Activated T-cell treated with anti-CD3 and anti-CD28 coated beads, Interleukin-2, amount 50 U/mL, for 72 hours (primary cell): ENCODE measurements around the gene LYST. TPM values are rescaled to one million over a fixed set of nuclear protein-coding genes. Genes with fewer than 3 reads are reported as not detected.

Experiments used
- ATAC-seq, 2 donors: fragments of 150-1000 bp; cut with Tn5 transposase; replicated peaks in 1 of 2; 2 replicates each; pipeline ENCODE4 v1.10.0; 2021; ENCODE audit warnings: moderate library complexity in 2 of 2, mild to moderate bottlenecking in 1 of 2
- DNase-seq, 2 donors: peaks; one replicate each; pipeline ENCODE4 v3.0.0; 2021 to 2022; ENCODE audit warnings: mixed read lengths in 1 of 2
- H3K27ac Mint-ChIP-seq: one replicate; pipeline ENCODE4 v1.8.0; 2022; ENCODE audit warnings: mild to moderate bottlenecking, moderate library complexity, mixed read lengths
- H3K27me3 Mint-ChIP-seq: one replicate; pipeline ENCODE4 v1.8.0; 2022; ENCODE audit warnings: low read depth, mixed read lengths
- H3K36me3 Mint-ChIP-seq, 2 donors: one replicate each; pipeline ENCODE4 v1.8.0; 2022; ENCODE audit warnings: mixed read lengths in 2 of 2, mild to moderate bottlenecking in 1 of 2; ENCODE audit not compliant: insufficient read depth in 2 of 2
- H3K4me1 Mint-ChIP-seq: one replicate; pipeline ENCODE4 v1.8.0; 2022; ENCODE audit warnings: low read depth, mixed read lengths
- H3K4me3 Mint-ChIP-seq, 2 donors: one replicate each; pipeline ENCODE4 v1.8.0; 2022; ENCODE audit warnings: mild to moderate bottlenecking in 2 of 2, mixed read lengths in 2 of 2, moderate library complexity in 2 of 2
- H3K9me3 Mint-ChIP-seq, 2 donors: one replicate each; pipeline ENCODE4 v1.8.0; 2022; ENCODE audit warnings: mixed read lengths in 2 of 2
- total RNA-seq, 2 donors: library from RNA; stranded (reverse); gene quantifications; one replicate each; pipeline ENCODE4 v1.2.3, GENCODE V29; 2022

The LYST gene
- total RNA-seq, 2 donors from 2014 or later: 43.9 to 50.7 TPM

- no peak overlapping the region for H3K4me3 Mint-ChIP-seq
- H3K27me3 Mint-ChIP-seq: no peaks in the 10 kb centered on the region
- no peak overlapping the region for H3K27ac Mint-ChIP-seq
- no peaks in the 10 kb centered on the region for H3K4me1 Mint-ChIP-seq
- H3K9me3 Mint-ChIP-seq: no peaks in the 10 kb centered on the region
- no peak for DNase-seq
- no peak for ATAC-seq
- peaks cover 2 to 16% of the 10 kb centered on the region in 2 donors for H3K36me3 Mint-ChIP-seq
These were observed 143.8 kb downstream of the LYST start for GRCh38 chr1:235722858-235723257.

- no peak for ATAC-seq
- DNase-seq: no peak
- Mint-ChIP-seq H3K4me3 (no peak overlapping the region), H3K4me1 (no peaks in the 10 kb centered on the region), H3K27me3 (no peaks in the 10 kb centered on the region), H3K36me3 (peaks cover 2 to 16% of the 10 kb centered on the region in 2 donors), H3K9me3 (no peaks in the 10 kb centered on the region), H3K27ac (no peak overlapping the region)
These were observed 144.7 kb downstream of the LYST start for GRCh38 chr1:235721982-235722381.

GRCh38 chr1:235720544-235720943, 146.2 kb downstream of the LYST start:
- Mint-ChIP-seq H3K27me3 (no peaks in the 10 kb centered on the region), H3K4me3 (no peak overlapping the region), H3K4me1 (no peaks in the 10 kb centered on the region), H3K9me3 (no peaks in the 10 kb centered on the region), H3K27ac (no peak overlapping the region), H3K36me3 (peaks cover 2 to 16% of the 10 kb centered on the region in 2 donors)
- DNase-seq (no peak), ATAC-seq (no peak)

DNA sequence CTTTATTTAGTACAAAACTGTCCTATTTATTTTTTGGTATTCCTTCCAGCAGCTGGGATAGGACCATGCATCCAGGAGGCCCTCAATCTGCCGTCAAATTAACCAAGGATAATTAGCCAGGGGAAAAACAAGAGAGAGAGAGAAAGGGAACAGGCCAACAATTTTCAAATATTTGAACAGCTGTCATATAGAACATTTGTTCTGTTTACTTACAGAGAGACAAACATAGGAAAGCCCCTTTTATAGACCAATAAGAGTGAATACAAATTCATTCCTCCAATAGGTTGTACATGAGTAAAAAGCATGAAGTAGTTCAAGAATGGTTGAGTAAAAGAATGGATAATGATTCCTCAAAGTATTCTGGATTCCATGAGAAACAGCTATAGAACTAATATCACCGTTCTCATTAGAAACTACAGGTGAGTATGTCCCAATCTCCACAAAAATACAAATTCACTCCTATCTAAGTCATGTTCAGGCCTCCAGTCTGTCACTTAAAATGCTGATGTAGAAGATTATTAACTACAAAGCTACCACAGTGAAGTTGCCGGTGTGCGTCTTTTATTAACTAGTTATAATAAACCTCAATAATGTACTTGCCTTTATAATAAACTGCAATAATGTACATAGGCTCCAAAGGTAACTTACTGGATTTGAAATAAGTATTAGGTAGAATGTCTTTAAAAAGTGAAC, 152.4 kb downstream of the LYST start:
- ATAC-seq: no peak
- peaks cover 1% of the 10 kb centered on the region for H3K4me1 Mint-ChIP-seq
- H3K36me3 Mint-ChIP-seq: peaks cover 1 to 4% of the 10 kb centered on the region in 2 donors

GRCh38 chr1:235712812-235713211, 153.9 kb downstream of the LYST start:
- no peak for ATAC-seq
- H3K27ac Mint-ChIP-seq: no peak overlapping the region
- no peaks in the 10 kb centered on the region for H3K27me3 Mint-ChIP-seq
- H3K4me3 Mint-ChIP-seq: no peak overlapping the region
- DNase-seq: no peak
- H3K9me3 Mint-ChIP-seq: no peaks in the 10 kb centered on the region
- peaks cover 14% of the 10 kb centered on the region for H3K4me1 Mint-ChIP-seq
- H3K36me3 Mint-ChIP-seq: peaks cover 1 to 6% of the 10 kb centered on the region in 2 donors

More for the DNA sequence above, 152.4 kb downstream of the LYST start:
- Mint-ChIP-seq H3K9me3 (no peaks in the 10 kb centered on the region), H3K27ac (no peak overlapping the region), H3K27me3 (no peaks in the 10 kb centered on the region), H3K4me3 (no peak overlapping the region)
- DNase-seq: no peak

- Mint-ChIP-seq H3K36me3 (peaks cover 1 to 6% of the 10 kb centered on the region in 2 donors), H3K9me3 (no peaks in the 10 kb centered on the region), H3K27ac (no peak overlapping the region), H3K4me1 (peaks cover 14% of the 10 kb centered on the region), H3K4me3 (no peak overlapping the region), H3K27me3 (no peaks in the 10 kb centered on the region)
- DNase-seq (no peak), ATAC-seq (no peak)
These were observed 156.0 kb downstream of the LYST start for GRCh38 chr1:235710687-235711086.

GRCh38 chr1:235709018-235709417, 157.7 kb downstream of the LYST start:
- ATAC-seq (no peak), DNase-seq (no peak)
- no peaks in the 10 kb centered on the region for H3K27me3 Mint-ChIP-seq
- no peaks in the 10 kb centered on the region for H3K9me3 Mint-ChIP-seq
- peaks cover under 1 to 4% of the 10 kb centered on the region in 2 donors for H3K36me3 Mint-ChIP-seq
- no peak overlapping the region for H3K4me3 Mint-ChIP-seq
- H3K4me1 Mint-ChIP-seq: peaks cover 15% of the 10 kb centered on the region
- no peak overlapping the region for H3K27ac Mint-ChIP-seq

- Mint-ChIP-seq H3K4me3 (peak overlapping the region in 1 of 2 donors; percentile 10), H3K36me3 (peaks cover 0 to 4% of the 10 kb centered on the region in 2 donors), H3K27me3 (no peaks in the 10 kb centered on the region), H3K9me3 (no peaks in the 10 kb centered on the region), H3K27ac (no peak overlapping the region), H3K4me1 (peaks cover 20% of the 10 kb centered on the region)
- DNase-seq: no peak
- peak; percentile 57 to 66 for ATAC-seq
These were observed 158.2 kb downstream of the LYST start for GRCh38 chr1:235708390-235708962.

GRCh38 chr1:235703506-235703905, 163.2 kb downstream of the LYST start:
- ATAC-seq: peak; percentile 42 to 47
- no peak for DNase-seq
- Mint-ChIP-seq H3K27me3 (no peaks in the 10 kb centered on the region), H3K27ac (no peak overlapping the region), H3K4me1 (peaks cover 12% of the 10 kb centered on the region), H3K4me3 (no peak overlapping the region), H3K36me3 (peaks cover 9 to 29% of the 10 kb centered on the region in 2 donors), H3K9me3 (no peaks in the 10 kb centered on the region)

DNA sequence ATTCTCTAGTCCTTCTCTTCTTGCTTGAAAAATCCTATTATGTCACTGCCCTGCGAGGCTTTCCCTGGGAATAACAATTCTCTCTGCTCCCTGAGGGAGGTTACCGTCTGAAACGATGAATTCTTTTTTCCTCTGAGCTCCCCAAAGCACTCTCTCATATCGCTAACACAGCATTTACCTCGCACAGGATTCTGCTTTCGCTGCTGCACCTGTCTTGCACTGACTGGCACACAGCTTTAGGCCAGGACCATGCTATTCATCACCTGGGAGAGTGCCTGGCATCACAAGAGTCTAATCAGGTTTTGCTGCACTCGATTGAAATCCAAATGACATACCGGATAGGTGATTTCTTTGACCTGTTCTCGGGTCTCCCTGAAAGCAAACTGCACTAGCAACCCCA, 164.3 kb downstream of the LYST start:
- H3K9me3 Mint-ChIP-seq: no peaks in the 10 kb centered on the region
- peaks cover 18% of the 10 kb centered on the region for H3K4me1 Mint-ChIP-seq
- ATAC-seq (no peak), DNase-seq (no peak)
- H3K36me3 Mint-ChIP-seq: peaks cover 11 to 29% of the 10 kb centered on the region in 2 donors
- H3K27me3 Mint-ChIP-seq: no peaks in the 10 kb centered on the region
- no peak overlapping the region for H3K4me3 Mint-ChIP-seq
- H3K27ac Mint-ChIP-seq: no peak overlapping the region

DNA sequence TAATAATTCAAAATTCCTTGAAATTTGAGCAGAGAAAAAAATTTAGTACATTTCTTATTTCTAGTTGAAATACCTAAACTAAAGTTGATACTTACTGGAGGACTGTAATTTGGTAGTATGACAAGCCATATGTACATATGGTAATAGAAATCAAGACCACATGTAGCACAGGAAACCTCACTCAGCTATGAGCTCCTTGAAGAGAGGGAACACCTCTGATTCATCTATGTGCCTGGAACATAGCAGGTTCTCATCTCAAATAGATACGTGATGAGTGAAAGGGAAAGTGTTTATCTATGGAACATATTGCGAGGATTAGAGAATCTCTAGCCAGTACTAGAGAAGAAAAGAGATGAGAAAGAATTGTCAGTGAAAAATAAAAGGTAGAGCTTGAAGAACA, 169.2 kb downstream of the LYST start:
- no peaks in the 10 kb centered on the region for H3K9me3 Mint-ChIP-seq
- peak overlapping the region; percentile 11 to 53 for H3K4me3 Mint-ChIP-seq
- H3K27ac Mint-ChIP-seq: peak overlapping the region; percentile 40

DNA sequence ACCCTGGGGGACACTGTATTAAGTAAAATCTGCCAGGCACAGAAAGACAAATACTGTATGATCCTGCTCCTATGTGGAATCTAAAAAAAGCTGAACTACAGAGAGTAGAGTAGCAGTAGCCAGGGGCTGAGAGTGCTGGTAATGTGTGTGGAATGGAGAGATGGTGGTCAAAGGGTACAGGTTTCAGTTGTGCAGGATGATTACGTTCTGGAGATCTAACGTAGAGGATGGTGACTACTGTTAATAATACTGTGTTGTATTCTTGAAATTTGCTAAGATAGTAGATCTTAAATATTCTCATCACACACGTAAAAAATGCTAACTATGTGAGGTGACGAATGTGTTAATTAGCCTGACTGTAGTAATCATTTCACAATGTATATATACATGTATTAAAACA, 177.3 kb downstream of the LYST start:
- H3K4me1 Mint-ChIP-seq: no peaks in the 10 kb centered on the region
- ATAC-seq: no peak
- no peak overlapping the region for H3K4me3 Mint-ChIP-seq
- H3K27me3 Mint-ChIP-seq: no peaks in the 10 kb centered on the region
- no peak for DNase-seq
- H3K27ac Mint-ChIP-seq: no peak overlapping the region
- H3K9me3 Mint-ChIP-seq: no peaks in the 10 kb centered on the region
- H3K36me3 Mint-ChIP-seq: peaks cover 2 to 15% of the 10 kb centered on the region in 2 donors

More for the DNA sequence above, 169.2 kb downstream of the LYST start:
- Mint-ChIP-seq H3K27me3 (no peaks in the 10 kb centered on the region), H3K4me1 (peaks cover 21% of the 10 kb centered on the region), H3K36me3 (peaks cover 19 to 29% of the 10 kb centered on the region in 2 donors)
- peak; percentile 99 for ATAC-seq
- DNase-seq: peak; percentile 12 to 26

GRCh38 chr1:235688096-235688495, 178.6 kb downstream of the LYST start:
- ATAC-seq: no peak
- H3K27me3 Mint-ChIP-seq: no peaks in the 10 kb centered on the region
- no peaks in the 10 kb centered on the region for H3K9me3 Mint-ChIP-seq
- peak overlapping the region; percentile 55 for H3K27ac Mint-ChIP-seq
- no peaks in the 10 kb centered on the region for H3K4me1 Mint-ChIP-seq
- H3K4me3 Mint-ChIP-seq: no peak overlapping the region
- DNase-seq: no peak
- peaks cover 2 to 12% of the 10 kb centered on the region in 2 donors for H3K36me3 Mint-ChIP-seq
